ENCODE data around the gene CUTA. TPM values are rescaled to one million over a fixed set of nuclear protein-coding genes. Genes with fewer than 3 reads are reported as not detected.

Gene CUTA
- total and polyA plus RNA-seq, 2 experiments from 2014 or later = 204 to 404 TPM

GRCh38 chr6:33410050-33410710, 7.7 kb downstream of the CUTA start:
- Histone ChIP-seq H4K20me1 (ENCODE audit: insufficient read depth) (no peaks in the 10 kb centered on the region), H3K4me1 (ENCODE audit: insufficient read depth) (0 out of 2 replicates have a peak, but pooled peaks cover 8% of the 10 kb centered on the region), H3K9me2 (ENCODE audit: insufficient read depth) (no peaks in the 10 kb centered on the region), H3K36me3 (ENCODE audit: low read depth) (no peaks in the 10 kb centered on the region), H3F3A (ENCODE audit: insufficient read depth) (peaks cover 36% of the 10 kb centered on the region), H3K27me3 (replicated peaks; ENCODE audit: insufficient read depth) (no peaks in the 10 kb centered on the region), H3K9me3 (ENCODE audit: low read depth) (no peaks in the 10 kb centered on the region), H3K4me3 (peak overlapping the region; percentile 94), H3K9ac (peak overlapping the region; percentile 94), H3K27ac (peak overlapping the region; percentile 76), H2AFZ (peak overlapping the region; percentile 88), H3K4me2 (ENCODE audit: unreplicated experiment) (peak overlapping the region; percentile 68), H3K79me2 (ENCODE audit: insufficient read depth) (peaks cover 42% of the 10 kb centered on the region)
- peak; percentile 99 for DNase-seq
- no peak for TF ChIP-seq EZH2phosphoT487 (IDR thresholded peaks at IDR 0.05; ENCODE audit: insufficient read depth, low read depth)
- in situ Hi-C loops (cut with MboI) = no loop called here
- 1% methylated on average over 56 to 58 of the region's 65 CpGs for WGBS, 2 experiments (ENCODE audit: low coverage in 1 of 2, low lambda C conversion rate in 2 of 2, missing lambda C conversion rate in 2 of 2)

- no peak overlapping the region for H3K4me2 ChIP-seq (ENCODE audit: unreplicated experiment)
- DNase-seq = peak; percentile 79
- H3K9ac ChIP-seq = peak overlapping the region; percentile 10; the same call in 1 of the 2 replicates
- peaks cover 27% of the 10 kb centered on the region for H3F3A ChIP-seq (ENCODE audit: insufficient read depth)
- peak overlapping the region; percentile 47 for H2AFZ ChIP-seq
- WGBS, 2 experiments (ENCODE audit: low coverage in 1 of 2, low lambda C conversion rate in 2 of 2, missing lambda C conversion rate in 2 of 2) = 82 to 83% methylated on average over 5 of the region's 5 CpGs
- H4K20me1 ChIP-seq (ENCODE audit: insufficient read depth) = no peaks in the 10 kb centered on the region
- peak overlapping the region; percentile 34 for H3K27ac ChIP-seq
- no peak overlapping the region for H3K4me3 ChIP-seq
- in situ Hi-C loops (cut with MboI) = no loop called here
- no peaks in the 10 kb centered on the region for H3K9me2 ChIP-seq (ENCODE audit: insufficient read depth)
- peaks cover 16% of the 10 kb centered on the region for H3K79me2 ChIP-seq (ENCODE audit: insufficient read depth)
- H3K4me1 ChIP-seq (ENCODE audit: insufficient read depth) = 0 out of 2 replicates have a peak, but pooled peaks cover 1% of the 10 kb centered on the region
- TF ChIP-seq EZH2phosphoT487 (IDR thresholded peaks at IDR 0.05; ENCODE audit: insufficient read depth, low read depth) = no peak
- no peak for TF ChIP-seq EZH2 (IDR thresholded peaks at IDR 0.05; ENCODE audit: insufficient read depth, poor library complexity, severe bottlenecking)
- no peaks in the 10 kb centered on the region for H3K27me3 ChIP-seq (replicated peaks; ENCODE audit: insufficient read depth)
- no peaks in the 10 kb centered on the region for H3K36me3 ChIP-seq (ENCODE audit: low read depth)
- H3K9me3 ChIP-seq (ENCODE audit: low read depth) = no peaks in the 10 kb centered on the region
Measured at GRCh38 chr6:33407132-33407718, 10.7 kb downstream of the CUTA start.

- H3K9me3 ChIP-seq (ENCODE audit: low read depth) = no peaks in the 10 kb centered on the region
- H3F3A ChIP-seq (ENCODE audit: insufficient read depth) = peaks cover 27% of the 10 kb centered on the region
- H4K20me1 ChIP-seq (ENCODE audit: insufficient read depth) = no peaks in the 10 kb centered on the region
- WGBS, 2 experiments (ENCODE audit: low coverage in 1 of 2, low lambda C conversion rate in 2 of 2, missing lambda C conversion rate in 2 of 2) = 98 to 100% methylated on average over 17 of the region's 17 CpGs
- H3K36me3 ChIP-seq (ENCODE audit: low read depth) = no peaks in the 10 kb centered on the region
- no peak for DNase-seq
- H3K79me2 ChIP-seq (ENCODE audit: insufficient read depth) = peaks cover 5% of the 10 kb centered on the region
- no peak overlapping the region for H3K27ac ChIP-seq
- H3K4me2 ChIP-seq (ENCODE audit: unreplicated experiment) = no peak overlapping the region
- no peaks in the 10 kb centered on the region for H3K9me2 ChIP-seq (ENCODE audit: insufficient read depth)
- no peak overlapping the region for H2AFZ ChIP-seq
- no peaks in the 10 kb centered on the region for H3K27me3 ChIP-seq (replicated peaks; ENCODE audit: insufficient read depth)
- TF ChIP-seq EZH2phosphoT487 (IDR thresholded peaks at IDR 0.05; ENCODE audit: insufficient read depth, low read depth) = no peak
- TF ChIP-seq EZH2 (IDR thresholded peaks at IDR 0.05; ENCODE audit: insufficient read depth, poor library complexity, severe bottlenecking) = no peak
- H3K9ac ChIP-seq = no peak overlapping the region
- H3K4me3 ChIP-seq = no peak overlapping the region
- in situ Hi-C loops (cut with MboI) = no loop called here
- H3K4me1 ChIP-seq (ENCODE audit: insufficient read depth) = no peaks in the 10 kb centered on the region
Measured at GRCh38 chr6:33406126-33406525, 11.8 kb downstream of the CUTA start.

DNA sequence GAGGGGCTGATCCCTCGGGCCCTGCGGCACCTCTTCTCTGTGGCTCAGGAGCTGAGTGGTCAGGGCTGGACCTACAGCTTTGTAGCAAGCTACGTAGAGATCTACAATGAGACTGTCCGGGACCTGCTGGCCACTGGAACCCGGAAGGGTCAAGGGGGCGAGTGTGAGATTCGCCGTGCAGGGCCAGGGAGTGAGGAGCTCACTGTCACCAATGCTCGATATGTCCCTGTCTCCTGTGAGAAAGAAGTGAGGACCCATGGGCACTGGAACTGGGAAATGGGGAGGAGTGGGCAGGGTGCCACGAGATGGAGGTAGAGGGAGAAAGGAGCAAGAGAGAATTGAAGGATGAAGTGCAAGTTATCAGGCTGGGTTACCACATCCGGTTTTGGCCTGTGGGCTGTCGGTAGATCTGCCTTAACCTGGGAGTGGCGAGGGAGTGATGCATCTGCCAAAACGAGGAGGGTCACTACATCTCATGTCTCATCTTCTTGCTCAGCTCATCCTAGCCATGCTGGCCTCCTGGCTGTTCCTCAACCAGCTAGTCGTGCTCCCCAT, 12.4 kb downstream of the CUTA start:
- Histone ChIP-seq H3K9me3 (ENCODE audit: low read depth) (no peaks in the 10 kb centered on the region), H3K36me3 (ENCODE audit: low read depth) (no peaks in the 10 kb centered on the region), H3K4me3 (no peak overlapping the region), H3K9me2 (ENCODE audit: insufficient read depth) (no peaks in the 10 kb centered on the region), H2AFZ (no peak overlapping the region), H3K27me3 (replicated peaks; ENCODE audit: insufficient read depth) (no peaks in the 10 kb centered on the region), H3K79me2 (ENCODE audit: insufficient read depth) (peaks cover 3% of the 10 kb centered on the region; the same call in 1 of the 2 replicates), H4K20me1 (ENCODE audit: insufficient read depth) (no peaks in the 10 kb centered on the region), H3K27ac (no peak overlapping the region), H3F3A (ENCODE audit: insufficient read depth) (peaks cover 27% of the 10 kb centered on the region), H3K9ac (no peak overlapping the region), H3K4me1 (ENCODE audit: insufficient read depth) (no peaks in the 10 kb centered on the region), H3K4me2 (ENCODE audit: unreplicated experiment) (no peak overlapping the region)
- WGBS, 2 experiments (ENCODE audit: low coverage in 1 of 2, low lambda C conversion rate in 2 of 2, missing lambda C conversion rate in 2 of 2) = 92 to 94% methylated on average over 15 of the region's 15 CpGs
- DNase-seq = no peak
- in situ Hi-C loops (cut with MboI) = no loop called here
- TF ChIP-seq EZH2 (IDR thresholded peaks at IDR 0.05; ENCODE audit: insufficient read depth, poor library complexity, severe bottlenecking) = no peak
- TF ChIP-seq EZH2phosphoT487 (IDR thresholded peaks at IDR 0.05; ENCODE audit: insufficient read depth, low read depth) = no peak

Measured in GM23248 (cell line).